ENCODE measurements around the gene RAB10.
A peak's percentile ranks its signal among the peaks of the same experiment; 100 is the strongest.
"Not testable (repeated sequence)": the region's sequence is repeated elsewhere in the genome, so short reads cannot be mapped to it uniquely, and the experiment has no call there.

The RAB10 gene

DNA sequence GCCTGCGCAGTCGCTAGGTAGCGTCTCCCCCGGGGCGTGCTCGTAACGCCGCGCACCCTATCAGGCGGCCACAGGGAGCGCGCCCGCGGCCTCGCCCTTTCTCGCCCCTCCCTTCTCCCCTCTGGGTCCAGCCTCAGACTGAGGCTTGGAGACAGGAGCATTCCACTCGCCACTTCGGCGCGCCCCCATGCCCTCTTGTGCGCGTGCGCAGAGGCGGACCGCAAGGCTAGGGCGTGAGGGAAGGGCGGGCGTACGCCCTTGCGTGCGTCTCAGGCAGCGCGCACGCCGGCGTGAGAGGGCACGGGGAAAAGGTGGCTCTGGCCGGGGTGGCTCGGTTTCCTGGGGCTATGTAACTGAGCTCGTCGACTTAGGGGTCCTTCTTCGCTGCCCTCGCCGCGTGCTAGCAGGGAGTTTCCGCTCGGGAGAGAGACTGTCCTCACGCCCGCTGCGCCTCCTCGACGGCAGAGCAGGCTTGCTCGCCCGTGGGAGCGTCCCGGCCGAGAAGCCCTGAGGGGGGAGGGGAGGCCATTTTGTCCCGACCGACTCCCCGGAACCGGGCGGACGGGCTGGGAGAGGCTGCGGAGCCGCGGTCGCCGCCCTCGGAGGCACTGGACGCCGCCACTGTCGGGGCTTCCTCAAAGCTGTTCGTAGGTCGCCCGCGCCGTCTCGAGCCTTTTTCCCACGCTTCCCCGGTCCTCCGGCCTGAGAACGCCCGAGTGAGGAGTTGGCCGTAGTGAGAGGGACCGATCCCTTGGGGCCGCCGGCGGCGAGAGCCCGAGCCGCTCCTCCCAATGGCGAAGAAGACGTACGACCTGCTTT lies at the start of gene RAB10:
Gene RAB10, plus strand, starts transcription at position 267 of the 819 bp plus-strand sequence. Its CDS starts 525 bp downstream, at position 792.
- peak; percentile 99 for DNase-seq (ENCODE audit: low read depth)

DNA sequence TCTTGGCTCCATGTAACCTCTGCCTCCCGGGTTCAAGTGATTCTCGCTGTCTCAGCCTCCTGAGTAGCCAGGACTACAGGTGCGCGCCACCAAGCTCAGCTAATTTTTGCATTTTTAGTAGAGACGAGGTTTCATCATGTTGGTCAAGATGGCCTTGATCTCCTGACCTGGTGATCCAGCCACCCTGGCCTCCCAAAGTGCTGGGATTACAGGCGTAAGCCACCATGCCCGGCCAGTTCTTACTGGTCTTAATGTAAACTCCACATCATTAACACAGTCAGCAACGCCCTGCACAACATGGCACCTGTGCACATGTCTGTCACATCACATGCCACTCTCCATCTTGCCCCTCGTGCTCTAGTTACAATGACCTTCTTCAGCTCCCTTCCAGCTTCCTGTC lies 45.8 kb upstream of the RAB10 start:
- DNase-seq (ENCODE audit: low read depth), result no peak

DNA sequence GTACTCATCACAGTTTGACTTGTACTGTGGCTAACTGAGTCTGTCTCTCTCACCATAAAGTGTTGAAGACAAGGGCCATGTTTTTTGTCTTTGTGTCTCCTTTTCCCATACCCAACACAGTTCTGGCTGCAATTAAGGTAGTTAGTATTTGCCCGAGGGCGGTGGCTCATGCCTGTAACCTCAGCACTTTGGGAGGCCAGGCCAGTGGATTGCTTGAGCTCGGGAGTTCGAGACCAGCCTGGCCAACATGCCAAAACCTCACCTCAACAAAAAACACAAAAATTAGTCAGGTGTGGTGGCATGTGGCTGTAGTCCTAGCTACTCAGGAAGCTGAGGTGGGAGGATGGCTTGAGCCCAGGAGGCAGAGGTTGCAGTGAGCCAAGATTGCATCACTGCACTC lies 44.7 kb upstream of the RAB10 start:
- DNase-seq (ENCODE audit: low read depth), result no peak

DNA sequence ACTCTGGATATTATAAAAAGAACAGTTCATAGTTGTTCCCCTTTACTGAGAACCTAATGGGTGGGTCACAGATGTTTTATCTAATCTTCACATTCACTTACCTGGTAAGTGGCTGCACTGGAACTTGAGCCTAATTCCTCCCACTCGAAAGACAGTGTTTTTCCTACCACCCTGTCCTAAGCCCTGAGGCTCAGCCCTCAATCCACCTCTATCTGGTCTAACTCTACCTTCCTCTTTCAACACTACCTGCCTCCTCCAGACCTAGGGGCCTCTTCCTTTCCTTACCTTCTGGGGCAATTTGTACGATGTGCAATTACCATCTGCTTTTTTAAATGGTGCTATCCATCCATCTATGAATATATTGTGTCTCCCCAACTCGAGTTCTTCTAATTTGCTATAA lies 41.9 kb upstream of the RAB10 start:
- no peak for DNase-seq (ENCODE audit: low read depth)

DNA sequence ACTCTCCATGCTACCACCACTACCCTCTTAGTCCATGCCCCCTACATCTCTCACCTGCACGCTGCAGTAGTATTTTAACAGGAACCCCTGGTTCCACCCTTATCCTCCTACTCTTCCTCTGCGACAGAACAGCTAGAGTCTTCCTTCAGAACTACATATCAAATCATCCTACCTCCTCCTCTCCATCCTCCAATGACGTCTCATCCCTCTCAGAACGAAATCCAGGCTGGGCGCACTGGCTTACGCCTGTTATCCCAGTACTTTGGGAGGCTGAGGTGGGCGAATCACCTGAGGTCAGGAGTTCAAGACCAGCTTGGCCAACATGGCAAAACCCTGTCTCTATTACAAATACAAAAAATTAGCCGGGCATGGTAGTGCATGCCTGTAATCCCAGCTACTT lies 41.3 kb upstream of the RAB10 start:
- DNase-seq (ENCODE audit: low read depth), result no peak

DNA sequence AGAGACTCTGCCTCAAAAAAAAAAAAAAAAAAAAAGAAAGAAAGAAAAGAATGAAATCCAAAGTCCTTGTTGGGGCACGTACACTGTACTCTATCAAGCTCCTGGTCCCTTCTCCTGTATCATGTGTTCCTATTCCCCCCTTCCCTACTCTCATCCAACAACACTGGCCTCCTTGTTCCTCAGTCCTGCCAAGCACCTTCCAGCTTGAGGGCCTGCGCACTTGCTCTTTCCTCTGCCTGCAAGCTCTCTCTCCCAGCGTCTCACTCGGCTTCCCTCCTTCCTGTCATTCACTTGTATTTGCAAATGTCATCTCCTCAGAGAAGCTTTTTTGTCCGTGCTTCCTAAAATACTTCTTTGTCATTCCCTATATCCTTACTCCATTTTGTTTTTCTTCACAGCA lies 40.8 kb upstream of the RAB10 start:
- DNase-seq (ENCODE audit: low read depth), result no peak

DNA sequence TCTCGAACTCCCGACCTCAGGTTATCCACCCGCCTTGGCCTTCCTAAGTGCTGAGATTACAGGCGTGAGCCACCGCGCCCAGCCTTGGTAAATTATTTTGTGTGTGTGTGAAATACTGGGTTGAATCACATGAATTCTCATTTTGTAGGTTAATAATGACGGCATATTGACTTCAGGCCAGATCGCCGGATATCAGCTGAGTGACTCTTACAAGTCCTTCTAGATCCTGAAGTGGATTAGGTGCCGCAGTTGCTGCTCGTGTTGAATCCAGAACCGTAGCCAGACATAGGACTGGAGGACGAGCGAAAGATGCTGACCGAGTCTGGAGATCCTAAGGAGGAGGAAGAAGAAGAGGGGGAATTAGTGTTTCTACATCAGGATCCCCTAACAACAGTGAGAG lies 39.4 kb upstream of the RAB10 start:
- no peak for DNase-seq (ENCODE audit: low read depth)

DNA sequence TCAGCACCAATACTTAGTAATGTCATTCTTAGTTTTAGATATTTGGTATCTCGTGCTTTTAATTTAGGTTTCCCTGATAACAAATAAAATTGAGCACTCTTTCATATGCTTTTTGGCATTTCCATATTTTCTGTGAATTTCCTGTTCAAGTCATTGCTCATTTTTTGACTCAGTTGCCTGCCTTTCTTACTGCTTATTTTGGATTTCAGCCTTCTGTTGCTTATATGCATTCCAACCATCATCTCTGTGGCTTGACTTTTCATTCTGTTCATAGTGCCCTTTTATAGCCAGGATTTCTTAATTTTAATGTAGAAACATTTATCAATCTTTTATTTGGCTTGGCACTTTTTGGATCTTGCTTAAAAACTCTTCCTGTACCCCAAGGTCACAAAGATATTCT lies 37.0 kb upstream of the RAB10 start:
- no peak for DNase-seq (ENCODE audit: low read depth)

DNA sequence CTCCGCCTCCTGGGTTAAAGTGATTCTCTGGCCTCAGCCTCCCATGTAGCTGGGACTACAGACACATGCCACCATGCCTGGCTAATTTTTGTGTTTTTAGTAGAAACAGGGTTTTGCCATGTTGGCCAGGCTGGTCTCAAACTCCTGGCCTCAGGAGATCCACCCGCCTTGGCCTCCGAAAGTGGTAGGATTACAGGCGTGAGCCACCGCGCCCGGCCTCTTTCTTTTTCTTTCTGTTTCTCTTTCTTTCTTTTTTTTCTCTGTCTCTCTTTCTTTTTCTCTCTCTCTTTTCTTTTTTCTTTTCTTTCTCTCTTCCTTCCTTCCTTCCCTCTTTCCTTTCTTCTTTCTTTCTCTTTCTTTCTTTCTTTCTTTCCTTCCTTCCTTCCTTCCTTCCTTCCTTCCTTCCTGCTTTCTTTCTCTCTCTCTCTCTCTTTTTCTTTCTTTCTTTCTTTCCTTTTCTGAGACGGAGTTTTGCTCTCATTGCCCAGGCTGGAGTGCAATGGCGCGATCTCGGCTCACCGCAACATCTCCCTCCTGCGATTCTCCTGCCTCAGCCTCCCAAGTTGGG lies 35.0 kb upstream of the RAB10 start:
- DNase-seq (ENCODE audit: low read depth), result not testable (repeated sequence)

DNA sequence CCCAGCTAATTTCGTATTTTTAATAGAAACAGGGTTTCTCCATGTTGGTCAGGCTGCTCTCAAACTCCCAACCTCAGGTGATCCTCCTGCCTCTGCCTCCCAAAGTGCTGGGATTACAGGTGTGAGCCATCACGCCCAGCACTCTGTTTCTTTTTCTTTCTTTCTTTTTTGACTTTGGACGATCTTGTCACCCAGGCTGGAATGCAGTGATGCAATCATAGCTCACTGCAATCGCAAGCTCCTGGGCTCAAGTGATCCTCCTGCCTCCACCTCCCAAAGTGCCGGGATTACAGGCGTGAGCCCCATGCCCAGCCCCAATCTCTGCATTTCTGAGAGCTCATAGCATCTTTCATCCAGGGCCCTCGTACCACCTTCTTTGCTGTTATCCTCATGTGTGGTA lies 34.5 kb upstream of the RAB10 start:
- DNase-seq (ENCODE audit: low read depth), result not testable (repeated sequence)

DNA sequence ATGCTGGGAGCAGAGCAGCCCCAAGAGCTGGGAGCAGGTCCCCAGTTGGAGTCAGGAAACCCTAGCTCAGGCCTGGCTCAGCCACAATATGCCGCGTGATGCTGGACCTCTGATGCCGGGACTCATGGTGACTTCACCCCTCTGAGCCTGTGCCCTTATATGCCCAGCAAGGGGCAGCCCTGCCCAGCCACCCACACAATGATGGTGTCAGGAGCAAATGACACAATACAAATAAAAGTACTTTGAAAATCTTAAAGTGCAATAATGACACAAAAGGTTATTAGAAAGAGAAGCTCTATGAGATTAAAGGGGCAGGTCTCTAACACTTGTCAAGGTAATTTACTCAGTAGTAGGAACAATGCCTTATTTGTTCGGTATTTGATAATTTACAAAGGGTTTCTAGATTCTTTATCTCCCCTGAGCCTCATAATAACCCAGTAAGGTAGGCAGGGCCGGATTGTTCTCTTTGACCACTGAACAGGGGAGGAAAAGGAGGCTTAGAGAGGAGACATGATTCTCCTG lies 33.3 kb upstream of the RAB10 start:
- no peak for DNase-seq (ENCODE audit: low read depth)

DNA sequence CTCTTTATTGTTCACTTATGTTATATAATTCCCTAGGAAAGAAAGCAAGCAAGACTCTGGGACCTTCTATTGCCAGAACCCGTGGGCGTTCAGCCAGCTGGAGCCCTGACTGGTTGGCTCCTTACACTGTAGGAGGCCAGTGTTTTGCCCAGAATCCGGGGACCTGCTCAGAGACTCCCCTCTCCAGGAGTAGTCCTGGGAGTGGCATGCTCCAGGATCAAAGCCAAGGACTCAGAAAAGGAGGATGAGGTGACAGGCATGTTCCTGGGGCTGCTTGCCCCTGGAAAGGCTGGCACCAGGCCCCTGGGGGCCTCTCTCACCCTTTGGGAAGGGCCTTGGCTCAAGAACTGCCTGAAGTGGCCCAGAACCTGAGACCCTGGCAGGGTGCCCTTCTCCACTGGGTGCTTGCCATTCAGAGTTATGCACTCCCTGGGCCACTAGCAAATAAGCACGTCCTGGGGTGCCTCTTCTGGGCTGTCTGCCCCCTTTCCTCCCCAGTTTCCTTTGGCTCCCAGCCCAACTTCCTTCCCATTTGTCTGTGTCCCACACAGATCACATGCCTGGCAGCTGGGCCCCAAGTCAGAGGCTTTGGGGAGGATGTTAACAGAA lies 32.0 kb upstream of the RAB10 start:
- DNase-seq (ENCODE audit: low read depth), result no peak

DNA sequence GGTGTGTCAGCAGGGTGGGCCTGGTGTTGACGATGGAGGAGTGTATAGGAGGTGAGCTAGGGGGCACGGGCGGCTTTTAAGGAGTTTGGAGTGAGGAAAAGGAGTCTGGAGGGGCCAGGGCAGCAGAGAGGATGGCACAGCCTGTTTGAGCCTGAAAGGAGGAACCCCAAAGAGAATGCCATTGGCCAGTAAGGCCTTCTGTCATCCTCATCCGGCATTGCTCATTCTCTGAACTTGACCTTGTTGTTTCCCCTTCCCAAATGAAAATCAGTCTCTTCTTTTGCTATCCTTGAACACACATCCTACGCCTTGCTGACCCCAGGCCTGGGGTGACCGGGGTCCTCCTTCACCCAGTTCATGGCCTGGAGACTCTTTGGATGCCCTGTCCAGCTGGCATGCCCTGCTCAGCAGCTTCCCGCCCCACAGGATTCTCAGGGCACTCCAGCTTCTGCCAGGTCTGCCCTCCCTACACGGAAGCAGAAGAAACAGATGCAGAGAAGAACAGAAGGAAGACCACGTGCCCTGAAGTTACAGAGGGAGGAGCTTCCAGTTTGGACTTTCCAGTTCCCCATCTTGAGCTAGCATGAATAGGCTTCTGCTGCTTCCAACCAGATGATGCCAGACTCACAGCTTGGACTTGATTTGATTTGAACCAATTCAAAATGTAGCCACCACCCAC lies 31.1 kb upstream of the RAB10 start:
- no peak for DNase-seq (ENCODE audit: low read depth)

DNA sequence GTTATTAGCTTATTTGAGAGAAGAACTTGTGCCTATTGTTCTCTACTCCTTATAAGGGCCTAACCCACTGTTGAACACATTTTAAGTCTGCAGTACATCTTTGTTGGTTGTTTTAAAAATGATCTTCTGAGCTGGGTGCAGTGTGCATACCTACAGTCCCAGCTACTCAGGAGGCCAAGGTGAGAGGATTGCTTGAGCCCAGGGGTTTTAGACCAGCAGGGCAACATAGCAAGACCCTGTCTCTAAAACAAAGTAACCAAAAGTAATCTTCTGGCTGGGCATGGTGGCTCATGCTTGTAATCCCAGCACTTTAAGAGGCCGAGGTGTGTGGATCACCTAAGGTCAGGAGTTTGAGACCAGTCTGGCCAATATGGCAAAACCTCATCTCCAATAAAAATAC lies 25.8 kb upstream of the RAB10 start:
- no peak for DNase-seq (ENCODE audit: low read depth)

DNA sequence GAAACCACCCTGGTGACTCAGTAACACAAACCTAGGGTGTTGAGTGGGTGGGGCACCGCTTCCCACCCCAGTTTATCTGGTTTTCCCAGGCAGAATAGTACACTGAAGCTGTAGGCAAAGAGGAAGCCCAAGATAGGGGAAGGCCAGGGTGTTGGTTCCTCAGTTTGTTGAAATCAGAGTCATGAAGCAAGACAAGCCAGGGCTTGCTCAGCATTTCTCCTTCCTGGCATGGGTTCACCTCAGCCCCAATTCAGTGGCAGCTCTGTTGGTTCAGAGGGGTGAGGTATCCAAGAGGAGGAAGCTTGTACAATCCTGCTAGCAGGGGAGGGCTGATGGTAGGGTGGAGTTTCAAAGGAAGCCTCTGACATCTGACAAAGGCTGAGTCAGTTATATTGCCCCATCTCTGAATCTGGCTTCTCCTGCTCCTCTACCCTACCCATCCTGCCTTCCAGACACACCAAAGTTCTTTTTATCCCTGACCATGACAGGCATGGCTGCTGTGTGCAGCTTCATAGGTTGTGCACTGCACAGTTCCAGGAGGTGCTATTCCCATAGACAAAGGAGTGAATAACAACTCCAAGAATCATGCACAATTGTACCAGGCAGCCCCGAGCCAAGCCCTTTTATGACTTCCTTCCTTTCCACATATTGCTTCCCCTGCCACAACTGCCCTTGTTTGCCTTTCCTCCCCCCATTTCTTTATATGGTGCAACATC lies 24.9 kb upstream of the RAB10 start:
- no peak for DNase-seq (ENCODE audit: low read depth)

DNA sequence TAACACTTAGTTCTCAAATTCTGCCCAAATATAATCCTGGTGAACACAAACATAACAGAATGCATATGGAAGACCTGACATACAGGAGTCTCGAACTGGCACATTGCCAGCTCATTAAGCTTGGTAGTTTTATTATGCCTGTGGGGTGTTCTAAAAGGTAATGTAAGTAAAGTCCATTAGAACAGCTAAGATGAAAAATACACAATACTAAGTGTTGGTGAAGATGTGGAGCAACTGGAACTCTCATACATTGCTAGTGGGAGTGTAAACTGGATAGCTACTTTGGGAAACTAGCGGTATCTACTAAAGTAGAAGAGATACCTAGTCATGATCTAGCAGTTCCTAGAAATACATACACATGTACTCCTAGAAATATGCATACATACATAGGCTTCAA lies 24.3 kb upstream of the RAB10 start:
- DNase-seq (ENCODE audit: low read depth), result no peak

DNA sequence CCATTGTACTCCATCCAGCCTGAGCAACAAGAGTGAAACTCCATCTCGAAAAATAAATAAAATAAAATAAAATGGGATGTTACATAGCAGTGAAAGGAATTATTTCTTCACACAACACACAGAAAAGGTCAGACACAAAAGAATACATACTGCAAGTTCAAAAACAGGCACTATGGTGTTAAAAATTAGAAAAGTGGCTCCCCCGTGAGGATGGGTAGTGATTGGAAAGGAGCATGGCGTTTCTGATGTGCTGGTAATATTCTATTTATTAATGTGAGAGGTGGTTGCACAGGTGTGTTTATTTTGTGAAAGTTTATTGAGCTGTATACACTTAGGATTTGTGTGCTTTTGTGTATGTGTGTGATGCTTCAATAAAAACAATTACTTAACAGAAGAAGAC lies 22.9 kb upstream of the RAB10 start:
- no peak for DNase-seq (ENCODE audit: low read depth)

DNA sequence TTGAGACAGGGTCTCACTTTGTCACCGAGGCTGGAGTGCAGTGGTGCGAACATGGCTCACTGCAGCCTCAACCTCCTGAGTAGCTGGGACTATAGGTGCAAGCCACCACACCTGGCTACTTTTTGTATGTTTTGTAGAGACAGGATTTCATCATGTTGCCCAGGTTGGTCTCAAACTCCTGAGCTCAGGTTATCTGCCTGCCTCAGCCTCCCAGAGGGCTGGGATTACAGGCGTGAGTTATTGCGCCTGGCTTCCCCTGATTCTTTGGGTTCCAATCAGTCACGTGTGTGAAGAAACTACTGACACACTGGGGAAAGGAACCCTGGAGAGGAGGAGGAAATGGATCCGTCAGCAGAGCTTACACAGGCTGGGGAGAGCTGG lies 22.3 kb upstream of the RAB10 start:
- DNase-seq (ENCODE audit: low read depth), result no peak

DNA sequence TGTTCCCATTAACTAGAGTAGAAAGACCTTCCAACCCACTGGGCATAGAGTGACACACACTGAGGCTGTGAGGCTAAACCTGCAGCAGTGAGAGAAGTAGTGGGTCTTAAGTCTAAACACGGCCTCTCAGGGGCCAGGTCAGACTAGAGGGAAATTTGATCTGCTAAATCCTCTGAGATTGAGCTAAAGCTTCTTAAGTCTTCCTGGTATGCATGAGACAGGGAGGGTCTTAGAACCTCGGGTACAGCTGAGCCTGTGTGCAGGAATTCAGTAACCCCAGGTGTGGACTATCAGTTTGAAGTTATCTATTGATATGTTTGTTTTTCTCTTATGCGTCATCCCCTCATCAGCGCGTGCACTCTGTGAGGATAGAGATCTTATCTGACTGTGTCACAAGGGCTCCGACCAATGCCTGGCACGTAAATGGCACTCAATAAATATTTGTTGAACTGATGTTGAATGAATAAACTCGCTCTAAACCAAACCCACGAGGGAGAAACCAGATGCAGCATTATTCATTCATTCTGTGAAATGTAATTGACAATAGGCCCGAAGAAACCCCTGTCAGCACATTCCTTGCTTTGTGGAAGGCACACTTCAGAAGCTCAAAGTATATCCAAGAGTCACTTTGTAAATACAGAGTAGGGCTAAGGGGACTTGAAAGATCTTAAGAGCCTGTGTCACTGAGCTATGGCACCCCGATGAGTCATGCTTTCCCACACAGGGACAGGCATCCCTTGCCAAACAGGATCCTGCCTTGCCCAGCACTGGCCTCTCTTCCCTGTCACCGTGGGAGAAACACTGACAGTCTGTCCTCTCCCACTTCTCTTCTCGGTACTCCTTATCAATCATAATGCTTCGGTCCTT lies 21.7 kb upstream of the RAB10 start:
- DNase-seq (ENCODE audit: low read depth), result no peak

DNA sequence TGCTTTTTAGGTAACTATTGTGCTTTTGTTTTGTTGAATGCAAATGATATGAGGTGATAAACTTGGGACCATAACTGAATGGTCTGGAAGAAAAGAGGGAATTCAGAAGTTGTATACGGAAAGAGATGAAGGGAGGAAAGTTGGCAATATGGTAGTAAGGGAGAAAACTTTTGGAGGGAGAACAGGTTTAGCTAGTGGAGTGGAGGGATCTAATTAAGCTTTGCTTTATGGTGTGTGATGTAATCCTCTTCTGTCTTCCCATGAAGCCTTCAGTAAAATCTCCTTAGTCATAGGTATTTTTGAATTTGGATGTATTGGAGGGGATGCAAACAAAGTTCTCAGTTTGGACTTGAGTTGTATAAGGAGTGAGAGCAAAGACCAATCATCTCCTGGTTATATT lies 20.2 kb upstream of the RAB10 start:
- no peak for DNase-seq (ENCODE audit: low read depth)

Data from stimulated activated CD4-positive, alpha-beta T cell treated with anti-CD3 and anti-CD28 coated beads, Interleukin-2, amount 100 ng/mL, for 4 hours (primary cell).